Vagina (tissue), 2 donors: ENCODE results near the gene ADGRG2. TPM values are rescaled to one million over a fixed set of nuclear protein-coding genes. Genes with fewer than 3 reads are reported as not detected.

ENCODE experiments used
- DNase-seq, 2 donors: peaks; one replicate each; pipeline ENCODE4 v3.0.0-alpha.2; 2017; ENCODE audit errors: extremely low spot score in 2 of 2
- H3K27ac ChIP-seq: fragments of 200-600 bp; sonication (generic); one replicate; pipeline ENCODE4 v1.5.1; 2019
- H3K27me3 ChIP-seq: fragments of 200-600 bp; sonication (generic); one replicate; pipeline ENCODE4 v1.5.1; 2019
- H3K36me3 ChIP-seq, 2 donors: fragments of 200-600 bp; sonication (generic); one replicate each; pipeline ENCODE4 v1.5.1; 2017 to 2019
- H3K4me1 ChIP-seq: fragments of 200-600 bp; sonication (generic); one replicate; pipeline ENCODE4 v1.5.1; 2019
- H3K4me3 ChIP-seq, 2 donors: fragments of 200-600 bp; sonication (generic); 1 replicate in 1 of 2; 2 replicates in 1 of 2; pipeline ENCODE4 v1.5.1; 2016 to 2019
- H3K9me3 ChIP-seq: fragments of 200-600 bp; sonication (generic); one replicate; pipeline ENCODE4 v1.5.1; 2019
- CTCF ChIP-seq, 3 experiments: fragments of 450-650 bp in 2 of 3; fragments of 200-600 bp in 1 of 3; sonication (generic) in 1 of 3; IDR thresholded peaks; one replicate each; pipeline ENCODE4 v1.5.1; 2017 to 2019; ENCODE audit warnings: antibody characterized with exemption in 3 of 3, mild to moderate bottlenecking in 2 of 3, moderate library complexity in 2 of 3
- POLR2A ChIP-seq, 2 donors: fragments of 450-650 bp; IDR thresholded peaks; one replicate each; pipeline ENCODE4 v1.6.1; 2017; ENCODE audit warnings: antibody characterized with exemption in 2 of 2, mild to moderate bottlenecking in 2 of 2, moderate library complexity in 2 of 2
- POLR2AphosphoS5 ChIP-seq, 2 donors: sonication (generic); formaldehyde crosslinking; IDR thresholded peaks; one replicate each; pipeline ENCODE4 v1.9.0; 2017; ENCODE audit warnings: antibody characterized with exemption in 2 of 2, mild to moderate bottlenecking in 2 of 2, low read depth in 1 of 2; ENCODE audit not compliant: insufficient read depth in 1 of 2
- intact Hi-C: fragments of 100-400 bp; cut with DNase I; formaldehyde crosslinking; loops from one replicate; pipeline ENCODE4 v1.15.1; 2023
- total RNA-seq: library from RNA; depleted of rRNA; stranded (reverse); fragments of >200 nt; gene quantifications from one replicate; pipeline ENCODE4 v1.2.3, GENCODE V29; 2016

Gene ADGRG2
- total RNA-seq, 1 donor from 2014 or later: 2.0 TPM

- Histone ChIP-seq H3K36me3 (peaks cover 0 to 2% of the 10 kb centered on the region in 2 donors), H3K9me3 (no peaks in the 10 kb centered on the region), H3K27me3 (no peaks in the 10 kb centered on the region), H3K4me3 (no peak overlapping the region), H3K27ac (no peak overlapping the region), H3K4me1 (no peaks in the 10 kb centered on the region)
- intact Hi-C loops: no loop called here
- no peak for TF ChIP-seq POLR2A (IDR thresholded peaks at IDR 0.05)
- no peak for TF ChIP-seq CTCF (IDR thresholded peaks at IDR 0.05)
- TF ChIP-seq POLR2AphosphoS5 (IDR thresholded peaks at IDR 0.05; ENCODE audit: insufficient read depth in 1 of 2, low read depth in 1 of 2): no peak
- no peak for DNase-seq
Observed at GRCh38 chrX:18946157-18946556, 176.1 kb downstream of the ADGRG2 start.

DNA sequence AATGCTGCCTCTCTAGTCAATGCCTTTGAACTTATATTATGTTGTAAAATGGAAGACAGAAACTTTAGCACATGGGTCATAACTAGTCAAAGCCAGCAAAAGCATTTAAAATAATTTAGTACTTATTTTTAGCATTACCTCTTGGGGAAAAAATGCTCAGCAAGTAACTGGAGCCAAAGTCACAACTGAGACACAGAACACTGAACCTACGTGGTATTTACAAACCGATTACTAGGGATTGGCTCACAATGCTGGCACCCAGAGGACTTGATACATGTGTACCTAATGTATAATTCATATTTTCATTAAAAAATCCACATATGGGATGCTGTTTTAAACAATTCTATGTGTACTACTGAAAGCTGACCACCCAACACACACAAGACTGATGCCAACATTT lies 176.8 kb downstream of the ADGRG2 start:
- no peaks in the 10 kb centered on the region for H3K9me3 ChIP-seq
- intact Hi-C loops: no loop called here
- DNase-seq: no peak
- peaks cover 0 to 5% of the 10 kb centered on the region in 2 donors for H3K36me3 ChIP-seq
- H3K27me3 ChIP-seq: no peaks in the 10 kb centered on the region
- no peaks in the 10 kb centered on the region for H3K4me1 ChIP-seq
- no peak overlapping the region for H3K4me3 ChIP-seq
- no peak for TF ChIP-seq CTCF (IDR thresholded peaks at IDR 0.05)
- no peak for TF ChIP-seq POLR2A (IDR thresholded peaks at IDR 0.05)
- no peak for TF ChIP-seq POLR2AphosphoS5 (IDR thresholded peaks at IDR 0.05; ENCODE audit: insufficient read depth in 1 of 2, low read depth in 1 of 2)
- H3K27ac ChIP-seq: no peak overlapping the region

- TF ChIP-seq CTCF (IDR thresholded peaks at IDR 0.05) (no peak), POLR2AphosphoS5 (IDR thresholded peaks at IDR 0.05; ENCODE audit: insufficient read depth in 1 of 2, low read depth in 1 of 2) (no peak), POLR2A (IDR thresholded peaks at IDR 0.05) (no peak)
- DNase-seq: no peak
Observed at GRCh38 chrX:18944482-18944881, 177.8 kb downstream of the ADGRG2 start.

DNA sequence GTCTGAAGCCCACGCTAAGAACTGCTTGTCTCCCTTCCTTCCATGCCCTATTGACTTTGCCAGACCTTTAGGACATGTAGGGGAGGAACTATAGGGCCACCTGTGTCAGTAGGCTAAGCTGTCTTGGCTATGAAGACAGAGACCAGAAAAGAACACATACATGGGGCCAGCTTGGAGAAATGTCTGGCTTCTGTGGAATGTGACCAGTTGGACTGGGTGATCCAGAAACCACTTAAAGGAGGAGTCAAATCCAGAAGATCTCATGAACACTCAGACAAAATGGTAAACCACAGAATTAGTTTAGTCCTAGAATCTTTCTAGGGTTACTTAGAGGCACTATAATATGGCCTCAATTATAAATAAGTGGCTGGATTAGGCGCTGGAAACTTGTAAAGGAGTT lies 180.4 kb downstream of the ADGRG2 start:
- Histone ChIP-seq H3K9me3 (no peaks in the 10 kb centered on the region), H3K27ac (no peak overlapping the region), H3K36me3 (peaks cover 0 to 5% of the 10 kb centered on the region in 2 donors), H3K4me3 (no peak overlapping the region), H3K4me1 (no peaks in the 10 kb centered on the region), H3K27me3 (no peaks in the 10 kb centered on the region)
- TF ChIP-seq POLR2AphosphoS5 (IDR thresholded peaks at IDR 0.05; ENCODE audit: insufficient read depth in 1 of 2, low read depth in 1 of 2) (no peak), POLR2A (IDR thresholded peaks at IDR 0.05) (no peak), CTCF (IDR thresholded peaks at IDR 0.05) (no peak)
- no peak for DNase-seq
- intact Hi-C loops: no loop called here

More at GRCh38 chrX:18944482-18944881, 177.8 kb downstream of the ADGRG2 start:
- no peak overlapping the region for H3K27ac ChIP-seq
- no peaks in the 10 kb centered on the region for H3K4me1 ChIP-seq
- peaks cover 0 to 5% of the 10 kb centered on the region in 2 donors for H3K36me3 ChIP-seq
- H3K27me3 ChIP-seq: no peaks in the 10 kb centered on the region
- H3K4me3 ChIP-seq: no peak overlapping the region
- no peaks in the 10 kb centered on the region for H3K9me3 ChIP-seq
- intact Hi-C loops: no loop called here

Other genes starting within 250 kb of the ADGRG2 start
- gene PHKA2, start 138.4 kb downstream of the ADGRG2 start, total RNA-seq: 29.5 TPM
- gene PDHA1, start 221.5 kb upstream of the ADGRG2 start, total RNA-seq: 41.0 TPM